NCI-H446 treated with DMSO at 0.1 percent for 48 hours (cell line): ENCODE results near the gene FAM204A.

ENCODE experiments used
- DNase-seq: peaks from one replicate; lab custom pipeline; 2025; lab: John Stamatoyannopoulos, UW

The FAM204A gene

DNA sequence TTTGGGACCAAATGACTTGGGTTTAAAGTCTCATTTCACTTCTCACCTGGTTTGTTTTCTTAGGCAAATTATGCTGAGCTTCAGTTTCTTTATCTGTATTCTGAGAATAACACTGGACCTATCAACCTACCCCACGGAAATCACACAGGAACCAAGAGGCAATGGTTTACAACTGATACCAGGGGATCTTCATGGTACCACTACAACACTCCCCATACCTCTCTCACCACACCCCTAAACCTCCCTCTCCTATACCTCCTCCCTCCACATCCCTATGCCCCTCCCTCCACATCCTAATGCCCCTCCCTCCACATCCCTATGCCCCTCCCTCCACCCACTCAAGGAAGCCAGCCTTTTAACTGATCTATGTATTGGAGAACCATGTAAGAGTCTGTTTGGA, 9.9 kb downstream of the FAM204A start:
- DNase-seq = no peak

DNA sequence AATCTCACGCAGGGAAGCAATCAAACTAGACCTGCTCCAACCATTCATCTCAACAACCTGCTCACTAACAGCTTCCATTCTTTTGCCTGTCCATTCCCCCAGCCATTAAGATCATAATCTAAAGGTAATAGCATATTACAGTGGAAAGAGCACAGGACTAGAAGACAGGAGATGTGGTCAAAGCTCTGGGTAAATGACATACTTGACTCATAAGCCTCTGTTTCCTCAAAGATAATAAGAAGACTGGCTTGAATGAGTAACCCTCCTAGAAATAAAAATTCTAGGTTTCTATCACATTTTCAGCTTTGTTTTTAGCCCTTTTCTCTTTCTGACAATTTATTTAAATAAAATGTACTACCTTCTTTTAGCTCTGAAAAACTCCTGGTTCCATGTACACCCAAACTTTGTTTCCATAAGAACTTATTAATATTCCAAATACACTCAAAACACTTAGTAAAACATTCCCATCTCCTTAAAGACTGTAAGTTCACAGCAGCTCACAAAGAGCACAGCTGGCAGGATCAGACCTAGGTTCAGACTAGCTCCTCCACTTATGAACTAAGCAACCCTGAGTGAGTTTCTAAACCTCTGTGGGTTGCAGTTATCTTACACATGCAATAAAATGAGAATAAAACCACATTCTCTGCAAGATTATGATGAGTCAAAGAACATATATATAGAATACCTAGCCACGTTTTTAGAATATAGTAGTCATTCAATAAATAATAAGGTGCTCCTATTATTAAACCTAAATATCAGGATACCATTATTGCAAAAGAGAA, 11.6 kb downstream of the FAM204A start:
- DNase-seq = no peak

DNA sequence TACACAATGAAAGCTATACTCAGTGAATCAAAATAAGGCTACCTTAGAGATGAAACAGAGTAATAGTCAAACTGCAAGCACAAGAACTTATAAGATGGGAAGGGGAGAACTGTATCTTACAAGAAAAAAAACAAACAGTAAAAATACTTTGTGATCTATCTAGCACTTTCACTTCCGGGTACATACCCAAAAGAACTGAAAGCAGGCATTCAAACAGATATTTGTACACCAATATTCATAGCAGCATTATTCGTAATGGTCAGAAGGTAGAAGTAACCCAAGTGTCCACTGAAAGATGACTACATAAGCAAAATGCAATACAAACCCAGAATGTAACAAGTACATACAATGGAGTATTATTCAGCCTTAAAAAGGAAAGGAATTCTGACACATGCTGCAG, 18.0 kb downstream of the FAM204A start:
- DNase-seq = no peak

DNA sequence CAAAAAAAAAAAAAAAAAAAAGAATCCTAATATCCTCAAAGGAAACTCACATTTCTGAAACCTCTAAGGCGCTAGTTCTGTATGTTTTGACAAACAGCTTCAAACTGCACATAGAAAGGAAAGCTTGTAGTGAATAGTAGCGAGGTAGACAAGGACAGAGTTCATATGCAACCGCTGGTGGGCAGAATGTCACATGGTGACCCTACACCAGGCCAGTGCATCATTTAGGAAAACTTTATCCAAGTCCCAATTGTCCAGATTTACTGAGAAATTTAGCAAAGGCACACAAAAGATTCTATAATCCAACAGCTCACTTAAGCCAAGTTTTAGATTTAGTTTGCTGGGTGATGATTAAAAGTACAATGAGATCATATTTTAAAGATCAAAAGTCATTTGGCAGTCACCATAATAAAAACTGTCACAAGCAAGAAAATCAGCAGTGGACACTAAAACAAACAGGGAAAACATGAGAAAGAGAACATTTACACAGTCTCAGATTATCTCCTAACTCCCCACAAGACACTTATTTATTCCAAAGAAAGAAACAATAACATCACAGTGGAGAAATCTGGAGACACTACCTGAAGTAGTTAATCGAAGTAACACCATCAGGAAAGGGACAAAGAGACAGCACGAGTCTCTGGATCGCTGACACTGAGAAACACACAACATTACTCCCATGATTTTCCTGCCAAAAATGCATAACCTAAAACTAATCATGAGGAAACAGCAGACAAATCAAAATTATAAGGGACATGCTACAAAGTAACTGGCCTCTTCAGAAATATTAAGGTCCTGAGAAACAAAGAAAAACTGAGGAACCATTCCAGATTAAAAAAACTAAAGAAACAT, 20.2 kb downstream of the FAM204A start:
- no peak for DNase-seq

DNA sequence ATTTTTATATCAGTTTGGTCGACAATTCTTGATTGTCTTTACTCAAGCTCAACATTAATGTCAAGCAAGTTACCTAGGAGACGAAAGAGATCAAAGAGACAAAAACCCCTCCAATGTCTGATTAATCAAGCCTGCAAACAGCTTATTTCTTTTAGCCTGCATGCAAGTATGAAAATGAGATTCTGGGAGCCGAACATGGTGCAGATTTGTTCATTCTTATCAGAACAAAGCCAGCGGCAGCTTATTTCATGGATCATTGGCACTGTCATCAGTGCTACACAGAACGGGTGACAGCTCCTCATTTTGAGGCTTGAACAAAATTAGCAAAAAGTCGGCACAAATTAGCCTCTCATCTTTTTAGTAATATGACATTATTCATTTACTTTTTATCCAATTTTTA, 26.5 kb downstream of the FAM204A start:
- DNase-seq = no peak

DNA sequence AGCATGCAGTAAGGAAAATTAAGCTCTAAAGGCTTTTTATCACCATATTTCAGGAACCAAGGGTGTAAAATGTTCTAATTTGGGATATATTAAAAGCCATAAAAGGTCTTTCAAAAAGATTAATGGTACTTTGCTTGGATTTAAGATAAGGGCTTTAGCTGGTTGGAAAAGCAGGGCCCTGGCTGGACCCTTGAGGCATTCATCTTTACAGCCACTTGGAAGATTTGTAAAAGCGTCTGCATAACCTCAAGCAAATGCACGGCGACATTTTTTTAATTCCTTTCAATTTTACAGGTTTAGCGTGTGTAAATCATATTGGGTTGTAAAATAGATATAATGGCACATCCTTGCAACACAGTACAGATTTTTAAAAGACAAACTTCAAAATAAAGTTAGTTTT, 27.2 kb downstream of the FAM204A start:
- no peak for DNase-seq

- no peak for DNase-seq
These were observed 30.6 kb downstream of the FAM204A start for GRCh38 chr10:118311505-118311904.

DNA sequence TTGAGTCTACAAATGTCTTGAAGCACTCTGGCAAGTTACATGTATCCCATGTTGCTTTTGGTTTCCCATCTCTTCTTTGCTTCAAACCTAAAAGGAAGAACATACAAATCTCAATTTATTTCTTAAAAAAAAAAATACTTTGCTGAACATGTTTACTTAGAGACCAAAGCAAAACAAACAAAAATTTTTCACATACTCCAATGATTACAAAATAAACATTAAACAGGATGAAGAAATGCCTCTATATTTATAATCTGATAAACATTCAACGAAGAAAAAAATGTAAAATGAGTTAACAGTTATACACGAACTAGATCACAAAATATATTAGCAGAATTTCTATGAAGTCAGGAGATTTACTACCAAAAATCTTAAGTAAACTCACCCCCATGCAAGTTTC, 31.3 kb downstream of the FAM204A start:
- DNase-seq = no peak

DNA sequence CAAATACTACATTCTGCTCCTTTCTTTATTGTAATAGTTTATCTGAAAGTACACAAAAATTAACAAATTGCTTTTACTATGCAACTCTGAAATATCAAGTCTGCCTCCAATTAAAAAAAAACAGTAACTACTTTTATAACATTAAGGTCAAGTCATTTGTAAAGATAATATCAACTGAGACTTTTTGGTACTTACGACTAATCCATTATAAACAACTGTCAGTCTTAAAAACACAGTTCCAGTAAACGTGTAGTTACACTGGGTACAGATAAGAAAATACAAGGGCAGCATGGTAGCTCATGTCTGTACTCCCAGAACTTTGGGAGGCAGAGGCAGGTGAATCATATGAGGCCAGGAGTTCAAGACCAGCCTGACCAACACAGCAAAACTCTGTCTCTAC, 32.2 kb downstream of the FAM204A start:
- no peak for DNase-seq

GRCh38 chr10:118308664-118309063, 33.5 kb downstream of the FAM204A start:
- DNase-seq = no peak

DNA sequence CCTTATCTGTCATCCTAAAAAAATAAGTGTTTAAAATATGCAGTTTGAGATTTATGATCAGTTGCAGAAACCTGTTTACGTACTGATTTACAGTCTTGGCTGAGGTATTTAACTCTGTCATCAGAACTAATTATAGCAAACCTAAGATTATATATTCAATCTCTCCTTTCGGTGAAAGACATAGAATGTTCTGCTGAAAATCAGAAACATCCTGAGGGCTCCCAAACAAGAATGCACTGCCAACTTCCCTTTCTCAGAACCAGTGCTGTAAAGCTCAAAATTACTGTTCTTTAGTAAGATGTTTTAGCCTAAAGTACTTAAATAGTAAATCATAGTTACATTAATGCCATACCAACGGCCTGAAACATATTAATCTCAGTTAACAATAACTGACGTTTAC, 34.3 kb downstream of the FAM204A start:
- DNase-seq = no peak

DNA sequence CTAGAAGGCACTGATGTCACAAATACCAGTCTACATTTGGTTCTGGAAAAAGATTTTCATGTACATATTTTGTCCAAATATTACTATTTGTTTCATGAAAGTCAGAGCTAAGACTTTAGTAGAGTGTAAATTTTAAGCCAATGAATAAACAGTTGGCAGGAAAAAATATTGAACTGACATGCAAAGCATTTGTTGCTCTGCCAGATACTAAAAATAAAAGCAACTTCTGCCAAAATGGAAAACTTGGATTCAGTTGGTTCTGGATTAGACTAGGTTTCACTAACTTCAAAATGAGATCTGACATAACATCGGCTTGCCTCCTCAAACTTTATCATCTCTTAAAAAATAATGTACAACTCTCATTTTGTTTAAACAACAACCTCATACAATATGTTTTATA, 34.9 kb downstream of the FAM204A start:
- no peak for DNase-seq

DNA sequence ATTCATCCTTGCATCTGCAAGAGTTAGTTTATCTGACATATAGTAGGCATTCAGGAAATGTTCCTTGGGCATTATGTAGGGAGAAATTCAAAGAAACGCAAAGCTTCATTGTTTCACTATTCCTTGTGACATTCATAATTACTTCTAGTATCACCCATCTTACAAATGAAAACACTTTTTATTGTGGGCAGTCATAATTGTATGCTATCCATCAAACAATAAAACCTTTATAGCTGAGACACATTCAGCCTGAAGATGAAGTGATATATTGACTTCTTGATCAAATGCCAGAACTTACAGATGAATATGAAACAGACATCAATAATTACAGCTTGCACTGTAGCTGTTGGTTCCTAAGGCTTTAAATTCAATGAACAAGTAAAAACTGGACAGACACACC, 36.4 kb downstream of the FAM204A start:
- no peak for DNase-seq

GRCh38 chr10:118304521-118304920, 37.6 kb downstream of the FAM204A start:
- DNase-seq = no peak

DNA sequence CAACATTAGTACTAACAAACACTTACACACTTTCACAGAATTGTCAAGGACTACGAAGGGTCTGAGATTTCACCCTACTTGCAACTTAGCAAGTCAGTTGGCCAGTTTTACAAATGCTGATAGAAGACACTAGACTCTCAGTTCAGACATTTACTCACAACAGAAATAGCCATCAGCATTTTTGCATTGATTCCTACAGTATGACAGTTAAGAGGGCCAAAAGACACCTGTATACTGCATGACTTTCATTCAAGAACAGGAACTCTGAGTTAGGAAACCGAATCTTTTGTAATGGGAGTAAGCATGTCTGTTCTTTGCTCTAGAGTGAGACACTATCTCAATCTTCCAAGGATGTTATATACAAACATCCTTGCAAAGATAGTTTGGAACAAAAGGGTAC, 40.9 kb downstream of the FAM204A start:
- DNase-seq = no peak

DNA sequence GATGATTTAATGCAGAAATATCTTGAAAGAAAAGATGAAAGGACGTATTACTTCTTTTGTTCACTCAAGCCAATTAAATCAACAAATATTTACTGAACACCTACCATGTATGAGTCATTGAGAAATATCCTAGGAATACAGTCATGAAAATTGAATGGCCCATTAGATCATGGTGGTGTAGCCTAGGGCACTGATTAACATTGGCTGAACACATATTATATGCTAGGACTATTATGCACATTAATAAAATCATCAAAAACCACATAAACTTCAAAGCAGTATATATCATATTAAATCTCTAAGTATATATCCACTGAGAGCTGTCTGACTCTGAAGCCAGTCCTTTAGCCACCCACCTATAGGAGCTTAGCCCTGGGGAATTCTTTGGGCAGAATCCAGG, 41.8 kb downstream of the FAM204A start:
- no peak for DNase-seq

GRCh38 chr10:118298787-118299186, 43.3 kb downstream of the FAM204A start:
- DNase-seq = no peak

DNA sequence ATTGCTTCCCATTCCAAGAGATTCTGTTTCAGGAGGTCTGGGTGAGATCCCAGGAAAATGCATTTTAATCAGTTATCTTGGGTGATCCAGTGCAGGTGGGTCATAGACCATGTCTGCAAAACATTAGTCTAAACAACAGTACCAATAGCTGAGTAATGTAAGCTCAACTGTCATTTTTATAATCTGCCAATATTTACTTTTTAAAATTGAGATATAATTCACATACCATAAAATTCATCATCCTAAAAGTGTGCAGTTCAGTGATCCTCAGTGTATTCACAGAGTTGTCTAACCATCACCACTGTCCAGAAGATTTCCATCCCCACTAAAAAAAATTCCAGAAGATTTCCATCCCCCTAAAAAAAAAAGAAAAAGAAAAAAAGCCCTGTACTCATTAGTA, 51.0 kb downstream of the FAM204A start:
- no peak for DNase-seq

- DNase-seq = no peak
These were observed 51.6 kb downstream of the FAM204A start for GRCh38 chr10:118290471-118290995.

GRCh38 chr10:118287076-118287806, 54.9 kb downstream of the FAM204A start:
- no peak for DNase-seq

DNA sequence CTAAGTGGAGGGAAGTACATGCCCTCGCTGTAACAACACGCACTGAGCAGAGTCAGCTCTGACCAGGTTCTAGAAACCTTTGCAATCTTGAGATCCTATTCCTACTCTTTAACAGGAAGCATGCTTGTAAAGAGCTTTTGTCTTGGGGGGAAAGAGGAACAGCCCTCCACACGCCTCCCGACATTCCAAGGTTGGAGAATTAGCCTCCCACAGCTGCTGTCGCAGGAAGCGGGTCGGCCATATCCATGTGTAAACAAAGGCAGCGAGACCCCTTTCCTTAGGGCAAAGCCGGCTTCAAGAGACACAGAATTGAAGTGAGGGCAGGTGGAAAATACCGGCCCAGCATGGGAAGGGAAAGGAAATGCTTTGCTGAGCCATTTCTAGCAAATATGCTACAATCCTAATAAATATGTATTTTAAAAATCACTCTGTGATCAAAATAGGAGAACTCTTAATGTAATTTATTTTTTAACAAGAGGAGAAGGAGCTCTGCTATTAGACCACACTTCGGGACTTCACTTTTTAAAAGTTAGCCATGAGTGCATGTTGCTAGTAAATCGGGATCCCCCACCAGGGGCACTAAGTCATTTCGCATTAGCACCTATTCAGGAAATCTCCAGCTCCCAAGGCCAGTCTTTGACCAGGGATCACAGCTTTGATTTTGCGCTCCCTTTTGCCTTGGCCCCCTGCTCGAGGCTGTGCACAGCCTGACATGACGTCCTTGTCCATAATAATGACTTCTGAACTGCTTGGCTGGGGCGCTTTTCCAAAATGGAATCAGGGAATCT, 55.9 kb downstream of the FAM204A start:
- DNase-seq = no peak

- no peak for DNase-seq
These were observed 59.5 kb downstream of the FAM204A start for GRCh38 chr10:118282670-118283069.
